Caco-2 (cell line): ENCODE data around the gene PGR. TPM values are rescaled to one million over a fixed set of nuclear protein-coding genes. Genes with fewer than 3 reads are reported as not detected.

Experiments
- BruUV-seq: library from RNA; stranded (reverse); fragments of 400-500 nt; replicated peaks from 2 replicates; lab custom pipeline; 2021; lab: Mats Ljungman, UMichigan
- CTCF ChIA-PET: fragments of 300-600 bp; sonication (Branson Sonifier 250); formaldehyde crosslinking; loops from one replicate; lab custom pipeline; 2022; ENCODE audit warnings: antibody characterized with exemption; lab: Charles Lee
- POLR2A ChIA-PET: fragments of 300-600 bp; sonication (Branson Sonifier 250); formaldehyde crosslinking; loops from one replicate; lab custom pipeline; 2022; ENCODE audit warnings: antibody characterized with exemption; lab: Charles Lee
- DNase-seq, 2 experiments: peaks; one replicate each; pipeline versions ENCODE4 v3.0.0 to v3.0.0-alpha.2; 2020 to 2022
- H3K27me3 ChIP-seq: replicated peaks from 2 replicates; pipeline ENCODE4 v1.6.0; 2011; ENCODE audit warnings: low read length; ENCODE audit not compliant: control insufficient read depth, insufficient read depth
- H3K36me3 ChIP-seq: 2 replicates; pipeline ENCODE4 v1.5.1; 2011; ENCODE audit warnings: low read length; ENCODE audit not compliant: control insufficient read depth, insufficient read depth
- H3K4me1 ChIP-seq: fragments of 250-450 bp; sonication (Bioruptor Pico); 2 replicates; pipeline ENCODE4 v1.5.1; 2020; ENCODE audit warnings: mild to moderate bottlenecking
- H3K4me3 ChIP-seq: 2 replicates; pipeline ENCODE4 v1.5.1; 2011; ENCODE audit warnings: low read depth, mild to moderate bottlenecking, control low read depth, low read length
- H3K9me3 ChIP-seq: fragments of 250-450 bp; sonication (Bioruptor Pico); 2 replicates; pipeline ENCODE4 v1.5.1; 2020; ENCODE audit warnings: mild to moderate bottlenecking, moderate library complexity
- H3K27ac Mint-ChIP-seq: one replicate; pipeline ENCODE4 v1.8.0; 2022; ENCODE audit warnings: mixed read lengths; ENCODE audit not compliant: unreplicated experiment
- H3K27me3 Mint-ChIP-seq: one replicate; pipeline ENCODE4 v1.8.0; 2022; ENCODE audit warnings: mixed read lengths; ENCODE audit not compliant: insufficient read depth, unreplicated experiment
- H3K36me3 Mint-ChIP-seq: one replicate; pipeline ENCODE4 v1.8.0; 2022; ENCODE audit warnings: mild to moderate bottlenecking, mixed read lengths; ENCODE audit not compliant: insufficient read depth, unreplicated experiment
- H3K4me1 Mint-ChIP-seq: one replicate; pipeline ENCODE4 v1.8.0; 2022; ENCODE audit warnings: low read depth, mixed read lengths; ENCODE audit not compliant: unreplicated experiment
- H3K4me3 Mint-ChIP-seq: one replicate; pipeline ENCODE4 v1.8.0; 2022; ENCODE audit warnings: mild to moderate bottlenecking, moderate library complexity, mixed read lengths; ENCODE audit not compliant: unreplicated experiment
- H3K9me3 Mint-ChIP-seq: one replicate; pipeline ENCODE4 v1.8.0; 2022; ENCODE audit warnings: mixed read lengths; ENCODE audit not compliant: unreplicated experiment
- CTCF ChIP-seq, 2 experiments: fragments of 200-600 bp in 1 of 2; IDR thresholded peaks; 1 replicate in 1 of 2; 2 replicates in 1 of 2; pipeline versions ENCODE4 v1.5.1 to v1.8.0; 2011 to 2022; ENCODE audit warnings: antibody characterized with exemption in 1 of 2, control low read depth in 1 of 2, inconsistent platforms in 1 of 2, low read depth in 1 of 2, low read length in 1 of 2, mild to moderate bottlenecking in 1 of 2, moderate library complexity in 1 of 2; ENCODE audit not compliant: insufficient read depth in 1 of 2, severe bottlenecking in 1 of 2, unreplicated experiment in 1 of 2
- intact Hi-C: fragments of 100-400 bp; cut with micrococcal nuclease; formaldehyde crosslinking; loops from one replicate; pipeline ENCODE4 v1.10.0; 2022; ENCODE audit not compliant: unreplicated experiment
- total RNA-seq: library from RNA; stranded (reverse); gene quantifications from 2 replicates; pipeline ENCODE4 v1.2.3, GENCODE V29; 2022

Gene PGR
- total RNA-seq, 1 experiment from 2014 or later, result not detected

GRCh38 chr11:101034076-101034475, 95.5 kb downstream of the PGR start:
- no peak for TF ChIP-seq CTCF (IDR thresholded peaks at IDR 0.05; ENCODE audit: insufficient read depth in 1 of 2, low read depth in 1 of 2, low read length in 1 of 2, severe bottlenecking in 1 of 2, unreplicated experiment in 1 of 2)
- POLR2A ChIA-PET, result no interaction called here
- Histone ChIP-seq H3K4me1 (no peaks in the 10 kb centered on the region), H3K9me3 (no peaks in the 10 kb centered on the region), H3K4me3 (no peak overlapping the region), H3K27me3 (no peaks in the 10 kb centered on the region), H3K36me3 (no peaks in the 10 kb centered on the region)
- CTCF ChIA-PET, result no interaction called here
- no TSS peak for BruUV-seq
- H3K4me3 Mint-ChIP-seq, result no peak overlapping the region
- no peaks in the 10 kb centered on the region for H3K9me3 Mint-ChIP-seq
- H3K4me1 Mint-ChIP-seq, result no peaks in the 10 kb centered on the region
- peaks cover 3% of the 10 kb centered on the region for H3K27me3 Mint-ChIP-seq
- intact Hi-C loops, result no loop called here
- DNase-seq, result no peak
- H3K27ac Mint-ChIP-seq, result no peak overlapping the region
- H3K36me3 Mint-ChIP-seq, result no peaks in the 10 kb centered on the region

GRCh38 chr11:101032991-101033390, 96.6 kb downstream of the PGR start:
- Histone ChIP-seq H3K4me3 (no peak overlapping the region), H3K4me1 (no peaks in the 10 kb centered on the region), H3K9me3 (no peaks in the 10 kb centered on the region), H3K36me3 (no peaks in the 10 kb centered on the region), H3K27me3 (no peaks in the 10 kb centered on the region)
- Mint-ChIP-seq H3K4me1 (no peaks in the 10 kb centered on the region), H3K36me3 (no peaks in the 10 kb centered on the region), H3K9me3 (no peaks in the 10 kb centered on the region), H3K27me3 (peaks cover 3% of the 10 kb centered on the region), H3K27ac (no peak overlapping the region), H3K4me3 (no peak overlapping the region)
- POLR2A ChIA-PET, result no interaction called here
- no TSS peak for BruUV-seq
- DNase-seq, result no peak
- intact Hi-C loops, result no loop called here
- CTCF ChIA-PET, result no interaction called here
- no peak for TF ChIP-seq CTCF (IDR thresholded peaks at IDR 0.05; ENCODE audit: insufficient read depth in 1 of 2, low read depth in 1 of 2, low read length in 1 of 2, severe bottlenecking in 1 of 2, unreplicated experiment in 1 of 2)

- no peak overlapping the region for H3K4me3 Mint-ChIP-seq
- no TSS peak for BruUV-seq
- TF ChIP-seq CTCF (IDR thresholded peaks at IDR 0.05; ENCODE audit: insufficient read depth in 1 of 2, low read depth in 1 of 2, low read length in 1 of 2, severe bottlenecking in 1 of 2, unreplicated experiment in 1 of 2), result no peak
- intact Hi-C loops, result no loop called here
- no peak overlapping the region for H3K27ac Mint-ChIP-seq
- H3K9me3 Mint-ChIP-seq, result no peaks in the 10 kb centered on the region
- H3K27me3 Mint-ChIP-seq, result peaks cover 3% of the 10 kb centered on the region
- no peaks in the 10 kb centered on the region for H3K4me1 ChIP-seq
- no peaks in the 10 kb centered on the region for H3K27me3 ChIP-seq
- CTCF ChIA-PET, result no interaction called here
- H3K4me1 Mint-ChIP-seq, result no peaks in the 10 kb centered on the region
- no peaks in the 10 kb centered on the region for H3K36me3 Mint-ChIP-seq
- no peak overlapping the region for H3K4me3 ChIP-seq
- H3K36me3 ChIP-seq, result no peaks in the 10 kb centered on the region
- POLR2A ChIA-PET, result no interaction called here
- no peaks in the 10 kb centered on the region for H3K9me3 ChIP-seq
- DNase-seq, result no peak
These were observed 97.9 kb downstream of the PGR start for GRCh38 chr11:101031713-101032112.
